Liver (tissue), 9 donors: ENCODE data around the gene WBP2. TPM values are rescaled to one million over a fixed set of nuclear protein-coding genes. Genes with fewer than 3 reads are reported as not detected.
"Not testable (repeated sequence)": the region's sequence is repeated elsewhere in the genome, so short reads cannot be mapped to it uniquely, and the experiment has no call there.

Experiments used
- DNase-seq: peaks from one replicate; pipeline ENCODE4 v3.0.0-alpha.2; 2017; ENCODE audit warnings: low spot score
- H3K27ac ChIP-seq, 2 donors: one replicate each; pipeline ENCODE4 v1.7.0; 2013; ENCODE audit warnings: inconsistent platforms in 2 of 2, low read length in 2 of 2, control low read depth in 1 of 2, low read depth in 1 of 2, mild to moderate bottlenecking in 1 of 2
- H3K27me3 ChIP-seq, 4 donors: one replicate each; pipeline versions ENCODE4 v1.6.1 to v1.7.0; 2013; ENCODE audit warnings: low read length in 3 of 4, inconsistent platforms in 1 of 4, mild to moderate bottlenecking in 1 of 4, moderate library complexity in 1 of 4; ENCODE audit not compliant: control insufficient read depth in 4 of 4, insufficient read depth in 4 of 4
- H3K36me3 ChIP-seq, 4 donors: one replicate each; pipeline versions ENCODE4 v1.6.1 to v1.7.0; 2013; ENCODE audit warnings: low read length in 3 of 4, mild to moderate bottlenecking in 3 of 4, low read depth in 1 of 4, moderate library complexity in 1 of 4; ENCODE audit not compliant: control insufficient read depth in 4 of 4, insufficient read depth in 3 of 4
- H3K4me1 ChIP-seq, 4 donors: one replicate each; pipeline versions ENCODE4 v1.6.1 to v1.7.0; 2013; ENCODE audit warnings: low read length in 3 of 4, mild to moderate bottlenecking in 3 of 4, moderate library complexity in 1 of 4; ENCODE audit not compliant: control insufficient read depth in 4 of 4, insufficient read depth in 4 of 4
- H3K4me3 ChIP-seq, 3 donors: one replicate each; pipeline versions ENCODE4 v1.6.1 to v1.7.0; 2013; ENCODE audit warnings: low read length in 3 of 3, control low read depth in 1 of 3, low read depth in 1 of 3, mild to moderate bottlenecking in 1 of 3
- H3K9ac ChIP-seq, 2 donors: one replicate each; pipeline ENCODE4 v1.7.0; 2013; ENCODE audit warnings: low read length in 2 of 2, mild to moderate bottlenecking in 2 of 2, moderate library complexity in 2 of 2, control low read depth in 1 of 2, low read depth in 1 of 2
- H3K9me3 ChIP-seq, 4 donors: one replicate each; pipeline versions ENCODE4 v1.6.1 to v1.7.0; 2013; ENCODE audit warnings: low read length in 3 of 4; ENCODE audit not compliant: control insufficient read depth in 4 of 4
- EGR1 ChIP-seq, 2 donors: IDR thresholded peaks; 2 replicates each; pipeline ENCODE4 v1.6.1; 2016 to 2018; ENCODE audit warnings: antibody characterized with exemption in 2 of 2, low read depth in 2 of 2
- FOXA1 ChIP-seq: IDR thresholded peaks from 2 replicates; pipeline ENCODE4 v1.6.1; 2016; ENCODE audit warnings: antibody characterized with exemption
- FOXA2 ChIP-seq: IDR thresholded peaks from 2 replicates; pipeline ENCODE4 v1.6.1; 2016; ENCODE audit warnings: antibody characterized with exemption
- GABPA ChIP-seq, 2 donors: IDR thresholded peaks in 1 of 2; conservative IDR thresholded peaks in 1 of 2; 2 replicates each; pipeline ENCODE4 v1.6.1; 2016; ENCODE audit warnings: antibody characterized with exemption in 2 of 2, mild to moderate bottlenecking in 1 of 2, moderate library complexity in 1 of 2
- HNF4A ChIP-seq, 2 donors: conservative IDR thresholded peaks; 2 replicates each; pipeline ENCODE4 v1.6.1; 2016; ENCODE audit warnings: antibody characterized with exemption in 2 of 2, mild to moderate bottlenecking in 2 of 2
- HNF4G ChIP-seq: IDR thresholded peaks from 2 replicates; pipeline ENCODE4 v1.6.1; 2016; ENCODE audit warnings: antibody characterized with exemption
- JUND ChIP-seq, 2 donors: IDR thresholded peaks; 2 replicates each; pipeline ENCODE4 v1.6.1; 2016; ENCODE audit warnings: antibody characterized with exemption in 2 of 2
- MAX ChIP-seq: IDR thresholded peaks from 2 replicates; pipeline ENCODE4 v1.6.1; 2016; ENCODE audit warnings: antibody characterized with exemption
- NR2F2 ChIP-seq: IDR thresholded peaks from 2 replicates; pipeline ENCODE4 v1.6.1; 2016; ENCODE audit warnings: antibody characterized with exemption
- RAD21 ChIP-seq, 2 donors: IDR thresholded peaks; 2 replicates each; pipeline ENCODE4 v1.6.1; 2016; ENCODE audit warnings: antibody characterized with exemption in 2 of 2, mild to moderate bottlenecking in 2 of 2
- REST ChIP-seq: IDR thresholded peaks from 2 replicates; pipeline ENCODE4 v1.6.1; 2016; ENCODE audit warnings: antibody characterized with exemption, mild to moderate bottlenecking
- RXRA ChIP-seq, 2 donors: IDR thresholded peaks; 2 replicates each; pipeline ENCODE4 v1.6.1; 2017 to 2018; ENCODE audit warnings: antibody characterized with exemption in 2 of 2, mild to moderate bottlenecking in 1 of 2
- SP1 ChIP-seq: IDR thresholded peaks from 2 replicates; pipeline ENCODE4 v1.6.1; 2018; ENCODE audit warnings: antibody characterized with exemption, mild to moderate bottlenecking
- TAF1 ChIP-seq: conservative IDR thresholded peaks from 2 replicates; pipeline ENCODE4 v1.6.1; 2016; ENCODE audit warnings: antibody characterized with exemption, mild to moderate bottlenecking
- YY1 ChIP-seq: IDR thresholded peaks from 2 replicates; pipeline ENCODE4 v1.6.1; 2016; ENCODE audit warnings: antibody characterized with exemption, mild to moderate bottlenecking
- WGBS: extraction: QIAGEN DNeasy Blood & Tissue Kit; methylation state at CpG from one replicate; pipeline ENCODE4 v1.1.7; 2013; 5-methylcytosine and 5-hydroxymethylcytosine counted together
- polyA plus RNA-seq, 2 donors: library from polyadenylated mRNA; stranded (reverse) in 1 of 2; unstranded in 1 of 2; fragments of 200-250 nt in 1 of 2; fragments of >200 nt in 1 of 2; fragmentation: Nextera tagmentation in 1 of 2; extraction: Ambion mirVana in 1 of 2; gene quantifications; one replicate each; pipeline versions ENCODE4 v1.2.1 to v1.2.3, GENCODE V29; 2013 to 2015
- total RNA-seq, 2 donors: library from RNA; depleted of rRNA; stranded (reverse); fragments of >200 nt; gene quantifications; one replicate each; pipeline ENCODE4 v1.2.3, GENCODE V29; 2014
- TF ChIP-seq, protein P1 (sequence below): IDR thresholded peaks from 2 replicates; pipeline ENCODE4 v1.6.1; 2016; ENCODE audit warnings: antibody characterized with exemption
- TF ChIP-seq, protein P2 (sequence below): IDR thresholded peaks from 2 replicates; pipeline ENCODE4 v1.6.1; 2016; ENCODE audit warnings: antibody characterized with exemption
- TF ChIP-seq, protein P3 (sequence below): fragments of 150-350 bp; IDR thresholded peaks from 2 replicates; pipeline ENCODE4 v1.5.1; 2017; ENCODE audit warnings: improper control_type of control experiment, low read depth, low read length; ENCODE audit not compliant: missing input control
- donor health status: healthy.
- donor health status: healthy.
- donor health status: healthy.
- donor health status: healthy.
- donor health status: healthy.

Gene WBP2
- total and polyA plus RNA-seq, 4 donors = 29.0 to 99.4 (median 51.6) TPM

GRCh38 chr17:75889454-75889853, 34.3 kb upstream of the WBP2 start:
- Histone ChIP-seq H3K36me3 (peaks cover 0 to 1% (median 0%) of the 10 kb centered on the region in 4 donors), H3K27me3 (no peaks in the 10 kb centered on the region), H3K4me1 (peaks cover 7 to 23% (median 15%) of the 10 kb centered on the region in 4 donors), H3K9me3 (no peaks in the 10 kb centered on the region), H3K4me3 (no peak overlapping the region), H3K27ac (no peak overlapping the region), H3K9ac (no peak overlapping the region)
- DNase-seq = no peak
- WGBS = 89% methylated on average over 6 of the region's 6 CpGs
- TF ChIP-seq MAX (no peak), SP1 (no peak), HNF4G (no peak), JUND (IDR thresholded peaks at IDR 0.05) (no peak), RAD21 (IDR thresholded peaks at IDR 0.05) (no peak), FOXA2 (no peak), YY1 (no peak), TAF1 (no peak), NR2F2 (no peak)
- TF ChIP-seq, protein P1, sequence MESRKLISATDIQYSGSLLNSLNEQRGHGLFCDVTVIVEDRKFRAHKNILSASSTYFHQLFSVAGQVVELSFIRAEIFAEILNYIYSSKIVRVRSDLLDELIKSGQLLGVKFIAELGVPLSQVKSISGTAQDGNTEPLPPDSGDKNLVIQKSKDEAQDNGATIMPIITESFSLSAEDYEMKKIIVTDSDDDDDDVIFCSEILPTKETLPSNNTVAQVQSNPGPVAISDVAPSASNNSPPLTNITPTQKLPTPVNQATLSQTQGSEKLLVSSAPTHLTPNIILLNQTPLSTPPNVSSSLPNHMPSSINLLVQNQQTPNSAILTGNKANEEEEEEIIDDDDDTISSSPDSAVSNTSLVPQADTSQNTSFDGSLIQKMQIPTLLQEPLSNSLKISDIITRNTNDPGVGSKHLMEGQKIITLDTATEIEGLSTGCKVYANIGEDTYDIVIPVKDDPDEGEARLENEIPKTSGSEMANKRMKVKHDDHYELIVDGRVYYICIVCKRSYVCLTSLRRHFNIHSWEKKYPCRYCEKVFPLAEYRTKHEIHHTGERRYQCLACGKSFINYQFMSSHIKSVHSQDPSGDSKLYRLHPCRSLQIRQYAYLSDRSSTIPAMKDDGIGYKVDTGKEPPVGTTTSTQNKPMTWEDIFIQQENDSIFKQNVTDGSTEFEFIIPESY = no peak

- Histone ChIP-seq H3K9ac (no peak overlapping the region), H3K4me1 (peaks cover 7 to 23% (median 15%) of the 10 kb centered on the region in 4 donors), H3K27ac (no peak overlapping the region), H3K27me3 (no peaks in the 10 kb centered on the region), H3K4me3 (no peak overlapping the region), H3K36me3 (peaks cover 0 to 1% (median 0%) of the 10 kb centered on the region in 4 donors), H3K9me3 (no peaks in the 10 kb centered on the region)
- 96% methylated on average over 6 of the region's 6 CpGs for WGBS
- DNase-seq = no peak
- no peak for TF ChIP-seq YY1
- TF ChIP-seq MAX = no peak
- no peak for TF ChIP-seq FOXA1
- TF ChIP-seq JUND (IDR thresholded peaks at IDR 0.05) = no peak
- no peak for TF ChIP-seq FOXA2
- no peak for TF ChIP-seq RXRA (IDR thresholded peaks at IDR 0.05)
- no peak for TF ChIP-seq GABPA (IDR thresholded peaks at IDR 0.05 in 1 of 2, conservative IDR thresholded peaks at IDR 0.05 in 1 of 2)
- TF ChIP-seq EGR1 (IDR thresholded peaks at IDR 0.05; ENCODE audit: low read depth in 2 of 2) = no peak
- TF ChIP-seq, protein P2, sequence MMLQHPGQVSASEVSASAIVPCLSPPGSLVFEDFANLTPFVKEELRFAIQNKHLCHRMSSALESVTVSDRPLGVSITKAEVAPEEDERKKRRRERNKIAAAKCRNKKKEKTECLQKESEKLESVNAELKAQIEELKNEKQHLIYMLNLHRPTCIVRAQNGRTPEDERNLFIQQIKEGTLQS = no peak
- TF ChIP-seq HNF4A (conservative IDR thresholded peaks at IDR 0.05) = no peak
- TF ChIP-seq, protein P3, sequence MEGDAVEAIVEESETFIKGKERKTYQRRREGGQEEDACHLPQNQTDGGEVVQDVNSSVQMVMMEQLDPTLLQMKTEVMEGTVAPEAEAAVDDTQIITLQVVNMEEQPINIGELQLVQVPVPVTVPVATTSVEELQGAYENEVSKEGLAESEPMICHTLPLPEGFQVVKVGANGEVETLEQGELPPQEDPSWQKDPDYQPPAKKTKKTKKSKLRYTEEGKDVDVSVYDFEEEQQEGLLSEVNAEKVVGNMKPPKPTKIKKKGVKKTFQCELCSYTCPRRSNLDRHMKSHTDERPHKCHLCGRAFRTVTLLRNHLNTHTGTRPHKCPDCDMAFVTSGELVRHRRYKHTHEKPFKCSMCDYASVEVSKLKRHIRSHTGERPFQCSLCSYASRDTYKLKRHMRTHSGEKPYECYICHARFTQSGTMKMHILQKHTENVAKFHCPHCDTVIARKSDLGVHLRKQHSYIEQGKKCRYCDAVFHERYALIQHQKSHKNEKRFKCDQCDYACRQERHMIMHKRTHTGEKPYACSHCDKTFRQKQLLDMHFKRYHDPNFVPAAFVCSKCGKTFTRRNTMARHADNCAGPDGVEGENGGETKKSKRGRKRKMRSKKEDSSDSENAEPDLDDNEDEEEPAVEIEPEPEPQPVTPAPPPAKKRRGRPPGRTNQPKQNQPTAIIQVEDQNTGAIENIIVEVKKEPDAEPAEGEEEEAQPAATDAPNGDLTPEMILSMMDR = no peak
- TF ChIP-seq HNF4G = no peak
- no peak for TF ChIP-seq RAD21 (IDR thresholded peaks at IDR 0.05)
- TF ChIP-seq SP1 = no peak
- no peak for TF ChIP-seq NR2F2
- TF ChIP-seq, protein P1 = no peak
- no peak for TF ChIP-seq TAF1
- TF ChIP-seq REST = no peak
Observed at GRCh38 chr17:75888484-75888883, 33.3 kb upstream of the WBP2 start.

- H3K4me1 ChIP-seq, H3K36me3 ChIP-seq, DNase-seq, H3K27ac ChIP-seq, H3K4me3 ChIP-seq, H3K27me3 ChIP-seq, H3K9ac ChIP-seq, H3K9me3 ChIP-seq: not testable (repeated sequence)
- 91% methylated on average over 9 of the region's 9 CpGs for WGBS
Observed at GRCh38 chr17:75885860-75886259, 30.7 kb upstream of the WBP2 start.
